Body of pancreas (tissue), 4 donors: ENCODE measurements around the gene SLC6A19.

Experiments used
- POLR2A ChIP-seq, 3 donors: fragments of 450-650 bp; IDR thresholded peaks; one replicate each; pipeline ENCODE4 v1.6.1; 2016; ENCODE audit warnings: antibody characterized with exemption in 3 of 3, mild to moderate bottlenecking in 2 of 3
- TF ChIP-seq, protein P1 (sequence below), 7 experiments: fragments of 450-650 bp in 4 of 7; fragments of 200-600 bp in 3 of 7; sonication (generic) in 3 of 7; IDR thresholded peaks; one replicate each; pipeline ENCODE4 v1.5.1; 2016 to 2019; ENCODE audit warnings: antibody characterized with exemption in 7 of 7

DNA sequence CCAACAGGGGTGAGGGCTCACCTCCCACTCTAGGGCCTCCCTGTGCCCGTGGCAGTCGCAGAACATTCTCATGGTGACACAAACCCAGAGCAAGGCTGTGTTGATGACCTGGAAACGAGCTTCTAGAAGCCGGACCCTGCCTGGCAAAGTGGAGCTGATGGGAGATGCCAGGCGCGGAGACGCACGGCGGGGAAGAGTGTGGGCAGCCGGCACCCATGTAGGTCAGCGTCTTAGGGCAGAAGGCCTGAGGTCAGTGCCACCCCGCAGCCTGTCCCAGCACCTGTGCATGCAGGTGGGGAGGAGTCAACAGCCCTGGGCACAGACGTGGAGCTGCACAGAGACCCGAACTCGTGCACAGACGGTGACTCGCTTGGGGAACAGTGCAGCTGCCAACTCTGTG lies 29.2 kb downstream of the SLC6A19 start:
- no peak for TF ChIP-seq POLR2A (IDR thresholded peaks at IDR 0.05)
- TF ChIP-seq, protein P1, sequence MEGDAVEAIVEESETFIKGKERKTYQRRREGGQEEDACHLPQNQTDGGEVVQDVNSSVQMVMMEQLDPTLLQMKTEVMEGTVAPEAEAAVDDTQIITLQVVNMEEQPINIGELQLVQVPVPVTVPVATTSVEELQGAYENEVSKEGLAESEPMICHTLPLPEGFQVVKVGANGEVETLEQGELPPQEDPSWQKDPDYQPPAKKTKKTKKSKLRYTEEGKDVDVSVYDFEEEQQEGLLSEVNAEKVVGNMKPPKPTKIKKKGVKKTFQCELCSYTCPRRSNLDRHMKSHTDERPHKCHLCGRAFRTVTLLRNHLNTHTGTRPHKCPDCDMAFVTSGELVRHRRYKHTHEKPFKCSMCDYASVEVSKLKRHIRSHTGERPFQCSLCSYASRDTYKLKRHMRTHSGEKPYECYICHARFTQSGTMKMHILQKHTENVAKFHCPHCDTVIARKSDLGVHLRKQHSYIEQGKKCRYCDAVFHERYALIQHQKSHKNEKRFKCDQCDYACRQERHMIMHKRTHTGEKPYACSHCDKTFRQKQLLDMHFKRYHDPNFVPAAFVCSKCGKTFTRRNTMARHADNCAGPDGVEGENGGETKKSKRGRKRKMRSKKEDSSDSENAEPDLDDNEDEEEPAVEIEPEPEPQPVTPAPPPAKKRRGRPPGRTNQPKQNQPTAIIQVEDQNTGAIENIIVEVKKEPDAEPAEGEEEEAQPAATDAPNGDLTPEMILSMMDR (IDR thresholded peaks at IDR 0.05) = no peak
